ENCODE data around the gene NFAT5. TPM values are rescaled to one million over a fixed set of nuclear protein-coding genes. Genes with fewer than 3 reads are reported as not detected.

Gene NFAT5
- total RNA-seq, 3 donors from 2014 or later, result 29.1 to 48.4 (median 39.8) TPM

- no peak for DNase-seq
- TF ChIP-seq, protein P1, sequence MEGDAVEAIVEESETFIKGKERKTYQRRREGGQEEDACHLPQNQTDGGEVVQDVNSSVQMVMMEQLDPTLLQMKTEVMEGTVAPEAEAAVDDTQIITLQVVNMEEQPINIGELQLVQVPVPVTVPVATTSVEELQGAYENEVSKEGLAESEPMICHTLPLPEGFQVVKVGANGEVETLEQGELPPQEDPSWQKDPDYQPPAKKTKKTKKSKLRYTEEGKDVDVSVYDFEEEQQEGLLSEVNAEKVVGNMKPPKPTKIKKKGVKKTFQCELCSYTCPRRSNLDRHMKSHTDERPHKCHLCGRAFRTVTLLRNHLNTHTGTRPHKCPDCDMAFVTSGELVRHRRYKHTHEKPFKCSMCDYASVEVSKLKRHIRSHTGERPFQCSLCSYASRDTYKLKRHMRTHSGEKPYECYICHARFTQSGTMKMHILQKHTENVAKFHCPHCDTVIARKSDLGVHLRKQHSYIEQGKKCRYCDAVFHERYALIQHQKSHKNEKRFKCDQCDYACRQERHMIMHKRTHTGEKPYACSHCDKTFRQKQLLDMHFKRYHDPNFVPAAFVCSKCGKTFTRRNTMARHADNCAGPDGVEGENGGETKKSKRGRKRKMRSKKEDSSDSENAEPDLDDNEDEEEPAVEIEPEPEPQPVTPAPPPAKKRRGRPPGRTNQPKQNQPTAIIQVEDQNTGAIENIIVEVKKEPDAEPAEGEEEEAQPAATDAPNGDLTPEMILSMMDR (IDR thresholded peaks at IDR 0.05), result no peak
- H3K36me3 ChIP-seq (ENCODE audit: low read depth), result no peaks in the 10 kb centered on the region
- no peaks in the 10 kb centered on the region for H3K9me3 ChIP-seq
- peaks cover 16% of the 10 kb centered on the region for H3K4me1 ChIP-seq (ENCODE audit: low read depth)
- no peak for ATAC-seq
- no peak overlapping the region for H3K4me3 ChIP-seq
- intact Hi-C loops (cut with DNase I, micrococcal nuclease), result no loop called here
Measured at GRCh38 chr16:69610356-69610755, 44.6 kb downstream of the NFAT5 start.

GRCh38 chr16:69611103-69611640 is 45.4 kb downstream of the NFAT5 start:
- intact Hi-C loops (cut with DNase I, micrococcal nuclease), result no loop called here
- no peak overlapping the region for H3K4me3 ChIP-seq
- H3K36me3 ChIP-seq (ENCODE audit: low read depth), result no peaks in the 10 kb centered on the region
- H3K9me3 ChIP-seq, result no peaks in the 10 kb centered on the region
- ATAC-seq (no peak), DNase-seq (no peak)
- H3K4me1 ChIP-seq (ENCODE audit: low read depth), result peaks cover 16% of the 10 kb centered on the region
- TF ChIP-seq, protein P1 (IDR thresholded peaks at IDR 0.05), result no peak

- TF ChIP-seq, protein P1 (IDR thresholded peaks at IDR 0.05), result no peak
- peak; percentile 99 for ATAC-seq
- H3K9me3 ChIP-seq, result no peaks in the 10 kb centered on the region
- intact Hi-C loops (cut with DNase I, micrococcal nuclease), result no loop called here
- DNase-seq, result peak in 1 of 3 donors; percentile 52
- H3K4me1 ChIP-seq (ENCODE audit: low read depth), result peaks cover 16% of the 10 kb centered on the region
- H3K36me3 ChIP-seq (ENCODE audit: low read depth), result no peaks in the 10 kb centered on the region
- H3K4me3 ChIP-seq, result no peak overlapping the region
Measured at GRCh38 chr16:69613378-69614154, 47.8 kb downstream of the NFAT5 start.

- DNase-seq (no peak), ATAC-seq (no peak)
- Histone ChIP-seq H3K36me3 (ENCODE audit: low read depth) (no peaks in the 10 kb centered on the region), H3K4me3 (no peak overlapping the region), H3K9me3 (no peaks in the 10 kb centered on the region), H3K4me1 (ENCODE audit: low read depth) (peaks cover 26% of the 10 kb centered on the region)
- TF ChIP-seq, protein P1 (IDR thresholded peaks at IDR 0.05), result no peak
- intact Hi-C loops (cut with DNase I, micrococcal nuclease), result no loop called here
Measured at GRCh38 chr16:69615528-69615927, 49.8 kb downstream of the NFAT5 start.

GRCh38 chr16:69616082-69616481 is 50.3 kb downstream of the NFAT5 start:
- TF ChIP-seq, protein P1 (IDR thresholded peaks at IDR 0.05), result no peak
- no peaks in the 10 kb centered on the region for H3K36me3 ChIP-seq (ENCODE audit: low read depth)
- H3K4me3 ChIP-seq, result no peak overlapping the region
- H3K4me1 ChIP-seq (ENCODE audit: low read depth), result peaks cover 26% of the 10 kb centered on the region
- no peaks in the 10 kb centered on the region for H3K9me3 ChIP-seq
- intact Hi-C loops (cut with DNase I, micrococcal nuclease), result no loop called here
- DNase-seq, result no peak
- no peak for ATAC-seq

Measured in mucosa of descending colon (tissue), 3 donors.